Breast epithelium (tissue), 3 donors: ENCODE measurements around the gene EXOC3L1.

Source experiments
- POLR2A ChIP-seq: fragments of 450-650 bp; IDR thresholded peaks from one replicate; pipeline ENCODE4 v1.6.1; 2016; ENCODE audit warnings: antibody characterized with exemption, mild to moderate bottlenecking, moderate library complexity
- POLR2AphosphoS5 ChIP-seq, 3 donors: sonication (generic); formaldehyde crosslinking; IDR thresholded peaks; one replicate each; pipeline ENCODE4 v1.6.1; 2017; ENCODE audit warnings: antibody characterized with exemption in 3 of 3
- TF ChIP-seq, protein P1 (sequence below), 3 donors: fragments of 450-650 bp; IDR thresholded peaks; one replicate each; pipeline ENCODE4 v1.5.1; 2016 to 2017; ENCODE audit warnings: antibody characterized with exemption in 3 of 3, mild to moderate bottlenecking in 3 of 3, moderate library complexity in 3 of 3

DNA sequence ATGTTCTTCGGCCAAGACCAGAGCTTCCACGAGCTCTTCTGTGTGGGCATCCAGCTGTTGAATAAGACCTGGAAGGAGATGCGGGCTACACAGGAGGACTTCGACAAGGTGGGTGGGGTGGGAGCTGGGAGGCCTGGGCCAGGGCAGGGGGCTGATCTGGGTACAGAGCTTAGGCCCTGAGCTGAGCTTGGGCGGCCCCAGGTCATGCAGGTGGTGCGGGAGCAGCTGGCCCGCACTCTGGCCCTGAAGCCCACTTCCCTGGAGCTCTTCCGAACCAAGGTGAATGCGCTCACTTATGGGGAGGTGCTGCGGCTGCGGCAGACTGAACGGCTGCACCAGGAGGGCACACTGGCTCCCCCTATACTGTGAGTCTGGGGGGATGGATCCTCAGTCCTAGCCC, 12.5 kb upstream of the EXOC3L1 start:
- TF ChIP-seq, protein P1, sequence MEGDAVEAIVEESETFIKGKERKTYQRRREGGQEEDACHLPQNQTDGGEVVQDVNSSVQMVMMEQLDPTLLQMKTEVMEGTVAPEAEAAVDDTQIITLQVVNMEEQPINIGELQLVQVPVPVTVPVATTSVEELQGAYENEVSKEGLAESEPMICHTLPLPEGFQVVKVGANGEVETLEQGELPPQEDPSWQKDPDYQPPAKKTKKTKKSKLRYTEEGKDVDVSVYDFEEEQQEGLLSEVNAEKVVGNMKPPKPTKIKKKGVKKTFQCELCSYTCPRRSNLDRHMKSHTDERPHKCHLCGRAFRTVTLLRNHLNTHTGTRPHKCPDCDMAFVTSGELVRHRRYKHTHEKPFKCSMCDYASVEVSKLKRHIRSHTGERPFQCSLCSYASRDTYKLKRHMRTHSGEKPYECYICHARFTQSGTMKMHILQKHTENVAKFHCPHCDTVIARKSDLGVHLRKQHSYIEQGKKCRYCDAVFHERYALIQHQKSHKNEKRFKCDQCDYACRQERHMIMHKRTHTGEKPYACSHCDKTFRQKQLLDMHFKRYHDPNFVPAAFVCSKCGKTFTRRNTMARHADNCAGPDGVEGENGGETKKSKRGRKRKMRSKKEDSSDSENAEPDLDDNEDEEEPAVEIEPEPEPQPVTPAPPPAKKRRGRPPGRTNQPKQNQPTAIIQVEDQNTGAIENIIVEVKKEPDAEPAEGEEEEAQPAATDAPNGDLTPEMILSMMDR (IDR thresholded peaks at IDR 0.05): no peak
- no peak for TF ChIP-seq POLR2AphosphoS5 (IDR thresholded peaks at IDR 0.05)
- no peak for TF ChIP-seq POLR2A
